PC-3 (cell line): ENCODE results near the gene SRGAP3.

Experiments
- EZH2 ChIP-seq: fragments of 300-600 bp; sonication (generic); IDR thresholded peaks from one replicate; pipeline ENCODE4 v1.6.1; 2017; ENCODE audit warnings: antibody characterized with exemption, mild to moderate bottlenecking, low read length; ENCODE audit not compliant: unreplicated experiment
- TF ChIP-seq, protein P1 (sequence below): fragments of 300-600 bp; sonication (generic); conservative IDR thresholded peaks from 2 replicates; pipeline ENCODE4 v1.5.1; 2017; ENCODE audit warnings: antibody characterized with exemption, low read depth, mild to moderate bottlenecking, low read length

DNA sequence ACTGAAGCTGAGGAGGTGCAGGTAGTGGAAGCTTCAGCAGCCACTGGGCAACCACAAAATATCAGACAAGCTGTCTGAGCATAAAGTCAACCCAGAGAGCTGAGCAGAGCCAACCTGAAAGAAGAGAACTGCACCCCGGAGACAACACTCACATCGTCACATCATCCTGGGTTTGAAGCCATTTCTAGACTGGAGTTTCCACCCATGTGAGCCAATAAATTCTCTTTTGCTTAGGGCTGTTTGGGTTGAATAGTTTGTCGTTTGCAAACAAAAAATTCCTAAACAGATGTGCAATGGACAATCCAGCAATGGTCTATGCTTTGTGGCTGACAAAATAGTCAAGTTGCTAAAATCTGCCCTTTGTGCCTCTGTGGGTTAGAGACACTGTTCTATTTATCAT is 270.9 kb downstream of the SRGAP3 start:
- TF ChIP-seq, protein P1, sequence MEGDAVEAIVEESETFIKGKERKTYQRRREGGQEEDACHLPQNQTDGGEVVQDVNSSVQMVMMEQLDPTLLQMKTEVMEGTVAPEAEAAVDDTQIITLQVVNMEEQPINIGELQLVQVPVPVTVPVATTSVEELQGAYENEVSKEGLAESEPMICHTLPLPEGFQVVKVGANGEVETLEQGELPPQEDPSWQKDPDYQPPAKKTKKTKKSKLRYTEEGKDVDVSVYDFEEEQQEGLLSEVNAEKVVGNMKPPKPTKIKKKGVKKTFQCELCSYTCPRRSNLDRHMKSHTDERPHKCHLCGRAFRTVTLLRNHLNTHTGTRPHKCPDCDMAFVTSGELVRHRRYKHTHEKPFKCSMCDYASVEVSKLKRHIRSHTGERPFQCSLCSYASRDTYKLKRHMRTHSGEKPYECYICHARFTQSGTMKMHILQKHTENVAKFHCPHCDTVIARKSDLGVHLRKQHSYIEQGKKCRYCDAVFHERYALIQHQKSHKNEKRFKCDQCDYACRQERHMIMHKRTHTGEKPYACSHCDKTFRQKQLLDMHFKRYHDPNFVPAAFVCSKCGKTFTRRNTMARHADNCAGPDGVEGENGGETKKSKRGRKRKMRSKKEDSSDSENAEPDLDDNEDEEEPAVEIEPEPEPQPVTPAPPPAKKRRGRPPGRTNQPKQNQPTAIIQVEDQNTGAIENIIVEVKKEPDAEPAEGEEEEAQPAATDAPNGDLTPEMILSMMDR: no peak
- TF ChIP-seq EZH2: no peak
